CD4-positive, alpha-beta memory T cell (primary cell): Measurements from ENCODE around the gene GAREM1. TPM values are rescaled to one million over a fixed set of nuclear protein-coding genes. Genes with fewer than 3 reads are reported as not detected.

Experiments used
- CTCF ChIA-PET: fragments of 350-600 bp; sonication (Branson Sonifier 250); formaldehyde crosslinking; loops from one replicate; lab custom pipeline; 2021; ENCODE audit warnings: inconsistent platforms; ENCODE audit not compliant: partially characterized antibody; lab: Charles Lee
- POLR2A ChIA-PET: fragments of 350-600 bp; sonication (Branson Sonifier 250); formaldehyde crosslinking; loops from one replicate; lab custom pipeline; 2021; ENCODE audit not compliant: partially characterized antibody; lab: Charles Lee
- DNase-seq, 5 donors: peaks; one replicate each; pipeline versions ENCODE4 v3.0.0 to v3.0.0-alpha.2; 2020 to 2022; ENCODE audit warnings: mixed read lengths in 1 of 5
- H3K27ac ChIP-seq: one replicate; pipeline ENCODE4 v1.7.0; 2013; ENCODE audit warnings: low read depth, low read length
- H3K27me3 ChIP-seq: 2 replicates; pipeline ENCODE4 v1.7.0; 2013; ENCODE audit warnings: mild to moderate bottlenecking, low read length, moderate library complexity; ENCODE audit not compliant: insufficient read depth
- H3K36me3 ChIP-seq: 2 replicates; pipeline ENCODE4 v1.7.0; 2013; ENCODE audit warnings: mild to moderate bottlenecking, low read length, moderate library complexity; ENCODE audit not compliant: insufficient read depth
- H3K4me1 ChIP-seq: 2 replicates; pipeline ENCODE4 v1.7.0; 2013; ENCODE audit warnings: mild to moderate bottlenecking, low read length, moderate library complexity; ENCODE audit not compliant: insufficient read depth
- H3K4me3 ChIP-seq, 2 donors: one replicate each; pipeline ENCODE4 v1.7.0; 2013; ENCODE audit warnings: low read length in 2 of 2, mild to moderate bottlenecking in 1 of 2
- H3K9me3 ChIP-seq, 2 donors: one replicate each; pipeline ENCODE4 v1.7.0; 2013; ENCODE audit warnings: low read length in 2 of 2, control low read depth in 1 of 2; ENCODE audit not compliant: control insufficient read depth in 1 of 2
- H3K27ac Mint-ChIP-seq, 7 donors: one replicate each; pipeline ENCODE4 v1.8.0; 2020 to 2021; ENCODE audit warnings: mixed read lengths in 7 of 7, mild to moderate bottlenecking in 6 of 7, inconsistent platforms in 3 of 7, moderate library complexity in 3 of 7
- H3K27me3 Mint-ChIP-seq, 2 donors: one replicate each; pipeline ENCODE4 v1.8.0; 2020 to 2021; ENCODE audit warnings: mixed read lengths in 2 of 2
- H3K36me3 Mint-ChIP-seq, 2 donors: one replicate each; pipeline ENCODE4 v1.8.0; 2020 to 2021; ENCODE audit warnings: mixed read lengths in 2 of 2, inconsistent platforms in 1 of 2, mild to moderate bottlenecking in 1 of 2
- H3K4me1 Mint-ChIP-seq, 4 donors: one replicate each; pipeline ENCODE4 v1.8.0; 2020 to 2021; ENCODE audit warnings: mixed read lengths in 4 of 4, mild to moderate bottlenecking in 1 of 4
- H3K4me3 Mint-ChIP-seq, 8 donors: one replicate each; pipeline ENCODE4 v1.8.0; 2020 to 2021; ENCODE audit warnings: mixed read lengths in 8 of 8, mild to moderate bottlenecking in 7 of 8, moderate library complexity in 6 of 8, inconsistent platforms in 3 of 8
- H3K9me3 Mint-ChIP-seq, 8 donors: one replicate each; pipeline ENCODE4 v1.8.0; 2020 to 2021; ENCODE audit warnings: mixed read lengths in 8 of 8, mild to moderate bottlenecking in 5 of 8, inconsistent platforms in 3 of 8, moderate library complexity in 1 of 8
- intact Hi-C: fragments of 100-400 bp; cut with micrococcal nuclease; formaldehyde crosslinking; loops from one replicate; pipeline ENCODE4 v1.15.1; 2023
- polyA plus RNA-seq, 2 donors: library from polyadenylated mRNA; unstranded; fragments of 300-500 nt; fragmentation: Illumina TruSeq; gene quantifications; one replicate each; pipeline ENCODE4 v1.2.3, GENCODE V29; 2021
- total RNA-seq, 2 experiments: library from RNA; stranded (reverse); gene quantifications; one replicate each; pipeline ENCODE4 v1.2.3, GENCODE V29; 2021

Gene GAREM1
- total and polyA plus RNA-seq, 4 experiments from 2014 or later: 0.28 to 1.1 (median 0.52) TPM; not detected in 1

- peaks cover 0 to 5% (median 0%) of the 10 kb centered on the region in 8 donors for H3K9me3 Mint-ChIP-seq
Observed at GRCh38 chr18:32472841-32473240, 2.2 kb upstream of the GAREM1 start.

GRCh38 chr18:32470460-32470713, 295 bp downstream of the GAREM1 start:
- Histone ChIP-seq H3K4me3 (no peak overlapping the region), H3K27ac (no peak overlapping the region), H3K27me3 (peaks cover 8% of the 10 kb centered on the region), H3K4me1 (peaks cover 33% of the 10 kb centered on the region), H3K36me3 (no peaks in the 10 kb centered on the region), H3K9me3 (no peaks in the 10 kb centered on the region)
- Mint-ChIP-seq H3K27ac (no peak overlapping the region), H3K9me3 (peaks cover 0 to 4% (median 0%) of the 10 kb centered on the region in 8 donors), H3K4me1 (peaks cover 16 to 42% (median 30%) of the 10 kb centered on the region in 4 donors), H3K36me3 (no peaks in the 10 kb centered on the region), H3K4me3 (no peak overlapping the region), H3K27me3 (peaks cover 26 to 28% of the 10 kb centered on the region in 2 donors)
- CTCF ChIA-PET: interaction anchor here (0.6 to 1.5 kb wide), 8 partner anchors 11 to 457 kb away, joined by 3 to 21 read pairs (median 3); partner anchors contain the start of gene RNF125
- POLR2A ChIA-PET: no interaction called here
- DNase-seq: no peak
- intact Hi-C loops: loop anchor here (2.0 kb wide), 1 partner anchor 378 kb away; no protein-coding TSS in a partner anchor

More at GRCh38 chr18:32472841-32473240, 2.2 kb upstream of the GAREM1 start:
- peak overlapping the region in 1 of 8 donors; percentile 10 for H3K4me3 Mint-ChIP-seq
- peaks cover 17 to 38% (median 30%) of the 10 kb centered on the region in 4 donors for H3K4me1 Mint-ChIP-seq
- Histone ChIP-seq H3K4me1 (peaks cover 32% of the 10 kb centered on the region), H3K4me3 (no peak overlapping the region), H3K27ac (no peak overlapping the region), H3K27me3 (peaks cover 8% of the 10 kb centered on the region), H3K9me3 (no peaks in the 10 kb centered on the region), H3K36me3 (no peaks in the 10 kb centered on the region)
- intact Hi-C loops: no loop called here
- peaks cover 16 to 22% of the 10 kb centered on the region in 2 donors for H3K27me3 Mint-ChIP-seq
- POLR2A ChIA-PET: no interaction called here
- no peak for DNase-seq
- no peaks in the 10 kb centered on the region for H3K36me3 Mint-ChIP-seq
- peak overlapping the region in 1 of 7 donors; percentile 31 for H3K27ac Mint-ChIP-seq
- CTCF ChIA-PET: no interaction called here

- Histone ChIP-seq H3K9me3 (no peaks in the 10 kb centered on the region), H3K4me1 (peaks cover 33% of the 10 kb centered on the region), H3K27me3 (peaks cover 8% of the 10 kb centered on the region), H3K27ac (no peak overlapping the region), H3K4me3 (no peak overlapping the region), H3K36me3 (no peaks in the 10 kb centered on the region)
- intact Hi-C loops: loop anchor here (2.0 kb wide), 1 partner anchor 377 kb away; no protein-coding TSS in a partner anchor
- H3K9me3 Mint-ChIP-seq: peaks cover 0 to 4% (median 0%) of the 10 kb centered on the region in 8 donors
- CTCF ChIA-PET: no interaction called here
- peak in 1 of 5 donors; percentile 7 for DNase-seq
- POLR2A ChIA-PET: no interaction called here
- peak overlapping the region in 4 of 7 donors; percentile 32 to 88 (median 76) for H3K27ac Mint-ChIP-seq
- H3K4me1 Mint-ChIP-seq: peaks cover 16 to 42% (median 30%) of the 10 kb centered on the region in 4 donors
- peaks cover 28 to 30% of the 10 kb centered on the region in 2 donors for H3K27me3 Mint-ChIP-seq
- peak overlapping the region; percentile 81 to 91 (median 84) for H3K4me3 Mint-ChIP-seq
- H3K36me3 Mint-ChIP-seq: no peaks in the 10 kb centered on the region
Observed at GRCh38 chr18:32469691-32470459, 807 bp downstream of the GAREM1 start.

GRCh38 chr18:32469190-32469651, 1.5 kb downstream of the GAREM1 start:
- H3K27ac ChIP-seq: no peak overlapping the region
- Mint-ChIP-seq H3K4me3 (peak overlapping the region; percentile 81 to 91 (median 84)), H3K36me3 (no peaks in the 10 kb centered on the region), H3K27me3 (peaks cover 34 to 35% of the 10 kb centered on the region in 2 donors), H3K9me3 (peaks cover 0 to 4% (median 0%) of the 10 kb centered on the region in 8 donors), H3K4me1 (peaks cover 16 to 42% (median 30%) of the 10 kb centered on the region in 4 donors), H3K27ac (peak overlapping the region in 1 of 7 donors; percentile 32)
- ChIA-PET POLR2A (no interaction called here), CTCF (no interaction called here)
- H3K36me3 ChIP-seq: no peaks in the 10 kb centered on the region
- no peak overlapping the region for H3K4me3 ChIP-seq
- peaks cover 33% of the 10 kb centered on the region for H3K4me1 ChIP-seq
- intact Hi-C loops: no loop called here
- peaks cover 8% of the 10 kb centered on the region for H3K27me3 ChIP-seq
- no peaks in the 10 kb centered on the region for H3K9me3 ChIP-seq
- DNase-seq: peak in 3 of 5 donors; percentile 4 to 7 (median 6)

GRCh38 chr18:32468147-32468845, 2.4 kb downstream of the GAREM1 start:
- Mint-ChIP-seq H3K4me3 (peak overlapping the region in 7 of 8 donors; percentile 4 to 64 (median 42)), H3K27me3 (peaks cover 34 to 35% of the 10 kb centered on the region in 2 donors), H3K36me3 (no peaks in the 10 kb centered on the region), H3K9me3 (peaks cover 0 to 4% (median 0%) of the 10 kb centered on the region in 8 donors), H3K4me1 (peaks cover 16 to 42% (median 30%) of the 10 kb centered on the region in 4 donors), H3K27ac (peak overlapping the region in 1 of 7 donors; percentile 50)
- Histone ChIP-seq H3K27me3 (peaks cover 8% of the 10 kb centered on the region), H3K9me3 (no peaks in the 10 kb centered on the region), H3K4me3 (no peak overlapping the region), H3K27ac (no peak overlapping the region), H3K36me3 (no peaks in the 10 kb centered on the region), H3K4me1 (peaks cover 33% of the 10 kb centered on the region)
- intact Hi-C loops: no loop called here
- ChIA-PET CTCF (no interaction called here), POLR2A (no interaction called here)
- no peak for DNase-seq

GRCh38 chr18:32461709-32462272, 8.9 kb downstream of the GAREM1 start:
- DNase-seq: no peak
- Histone ChIP-seq H3K36me3 (no peaks in the 10 kb centered on the region), H3K27me3 (no peaks in the 10 kb centered on the region), H3K4me3 (no peak overlapping the region), H3K27ac (no peak overlapping the region), H3K4me1 (no peaks in the 10 kb centered on the region), H3K9me3 (no peaks in the 10 kb centered on the region)
- Mint-ChIP-seq H3K27ac (no peak overlapping the region), H3K27me3 (peaks cover 19 to 29% of the 10 kb centered on the region in 2 donors), H3K4me1 (no peaks in the 10 kb centered on the region), H3K9me3 (peaks cover 0 to 4% (median 0%) of the 10 kb centered on the region in 8 donors), H3K4me3 (no peak overlapping the region), H3K36me3 (no peaks in the 10 kb centered on the region)
- intact Hi-C loops: no loop called here
- CTCF ChIA-PET: no interaction called here
- POLR2A ChIA-PET: no interaction called here
